GM23338 (cell line): ENCODE measurements around the gene MTRF1. TPM values are rescaled to one million over a fixed set of nuclear protein-coding genes. Genes with fewer than 3 reads are reported as not detected.

Experiments used
- ATAC-seq: fragments of 200-7000 bp; cut with Tn5 transposase; 3 replicates; pipeline ENCODE4 v1.9.1; 2020
- DNase-seq: peaks from one replicate; pipeline ENCODE4 v3.0.0-alpha.2; 2015; ENCODE audit warnings: low spot score
- H2AFZ ChIP-seq: fragments of 200-600 bp; sonication (generic); 2 replicates; pipeline ENCODE4 v1.8.0; 2016; ENCODE audit warnings: antibody characterized with exemption, mild to moderate bottlenecking, moderate library complexity
- H3F3A ChIP-seq: fragments of 200-600 bp; sonication (generic); replicated peaks from 2 replicates; pipeline ENCODE4 v1.8.0; 2017; ENCODE audit warnings: antibody characterized with exemption, mixed run types, low read depth
- H3K27ac ChIP-seq: fragments of 200-600 bp; sonication (generic); 2 replicates; pipeline ENCODE4 v1.6.1; 2016; ENCODE audit warnings: low read depth
- H3K27me3 ChIP-seq: fragments of 200-600 bp; sonication (generic); 2 replicates; pipeline ENCODE4 v1.8.0; 2016; ENCODE audit warnings: mild to moderate bottlenecking, mixed run types, moderate library complexity; ENCODE audit not compliant: insufficient read depth
- H3K36me3 ChIP-seq: fragments of 200-600 bp; sonication (generic); 2 replicates; pipeline ENCODE4 v1.8.0; 2016; ENCODE audit warnings: mild to moderate bottlenecking; ENCODE audit not compliant: insufficient read depth
- H3K4me1 ChIP-seq: fragments of 200-600 bp; sonication (generic); 2 replicates; pipeline ENCODE4 v1.8.0; 2016; ENCODE audit warnings: mild to moderate bottlenecking, moderate library complexity; ENCODE audit not compliant: insufficient read depth
- H3K4me2 ChIP-seq: fragments of 200-600 bp; sonication (generic); 2 replicates; pipeline ENCODE4 v1.7.1; 2017; ENCODE audit warnings: mixed run types
- H3K4me3 ChIP-seq: fragments of 200-600 bp; sonication (generic); 2 replicates; pipeline ENCODE4 v1.6.1; 2016; ENCODE audit warnings: mixed run types
- H3K79me2 ChIP-seq: fragments of 200-600 bp; sonication (generic); replicated peaks from 2 replicates; pipeline ENCODE4 v1.8.0; 2017; ENCODE audit warnings: mild to moderate bottlenecking; ENCODE audit not compliant: insufficient read depth
- H3K9me2 ChIP-seq: fragments of 200-600 bp; sonication (generic); 2 replicates; pipeline ENCODE4 v1.8.0; 2017; ENCODE audit not compliant: insufficient read depth
- H4K20me1 ChIP-seq: fragments of 200-600 bp; sonication (generic); replicated peaks from 2 replicates; pipeline ENCODE4 v1.8.0; 2017; ENCODE audit warnings: mild to moderate bottlenecking; ENCODE audit not compliant: insufficient read depth
- H3K27ac Mint-ChIP-seq: 2 replicates; pipeline ENCODE4 v1.8.0; 2020; ENCODE audit warnings: inconsistent platforms, mild to moderate bottlenecking, moderate library complexity, mixed read lengths
- H3K27me3 Mint-ChIP-seq: 3 replicates; pipeline ENCODE4 v1.8.0; 2022; ENCODE audit warnings: low read depth, mild to moderate bottlenecking, moderate library complexity, mixed read lengths, inconsistent platforms; ENCODE audit not compliant: insufficient read depth, poor library complexity
- H3K36me3 Mint-ChIP-seq: 3 replicates; pipeline ENCODE4 v1.8.0; 2021; ENCODE audit warnings: low read depth, mild to moderate bottlenecking, inconsistent platforms, moderate library complexity, mixed read lengths
- H3K4me1 Mint-ChIP-seq: 3 replicates; pipeline ENCODE4 v1.8.0; 2020; ENCODE audit warnings: mild to moderate bottlenecking, inconsistent platforms, mixed read lengths
- H3K4me3 Mint-ChIP-seq: 3 replicates; pipeline ENCODE4 v1.8.0; 2021; ENCODE audit warnings: moderate library complexity, mild to moderate bottlenecking, inconsistent platforms, mixed read lengths
- H3K9me3 Mint-ChIP-seq: 3 replicates; pipeline ENCODE4 v1.8.0; 2020; ENCODE audit warnings: moderate library complexity, mild to moderate bottlenecking, inconsistent platforms, mixed read lengths
- CREB1 ChIP-seq: fragments of 250-450 bp; sonication (Bioruptor Pico); IDR thresholded peaks from 2 replicates; pipeline ENCODE4 v1.5.0; 2020; ENCODE audit warnings: low read depth, mild to moderate bottlenecking, moderate library complexity
- EZH2 ChIP-seq: fragments of 200-600 bp; sonication (generic); IDR thresholded peaks from one replicate; pipeline ENCODE4 v1.8.0; 2017; ENCODE audit warnings: antibody characterized with exemption, mild to moderate bottlenecking, low read depth; ENCODE audit not compliant: unreplicated experiment
- POLR2AphosphoS5 ChIP-seq: IDR thresholded peaks from 2 replicates; pipeline ENCODE4 v1.6.1; 2016; ENCODE audit warnings: antibody characterized with exemption, low read depth
- STAT1 ChIP-seq: IDR thresholded peaks from one replicate; pipeline ENCODE4 v1.6.1; 2016; ENCODE audit warnings: antibody characterized with exemption; ENCODE audit not compliant: unreplicated experiment
- ZNF114 ChIP-seq: fragments of 250-450 bp; sonication (Bioruptor Pico); IDR thresholded peaks from 2 replicates; pipeline ENCODE4 v1.5.0; 2020; ENCODE audit warnings: mild to moderate bottlenecking, moderate library complexity
- polyA plus RNA-seq: library from polyadenylated mRNA; unstranded; fragments of >200 nt; fragmentation: Nextera tagmentation; extraction: Ambion mirVana; gene quantifications from 2 replicates; pipeline ENCODE4 v1.2.1, GENCODE V29; 2016
- total RNA-seq: library from RNA; depleted of rRNA; stranded (reverse); fragments of >200 nt; shearing (Covaris generic); gene quantifications from 2 replicates; pipeline ENCODE4 v1.2.3, GENCODE V29; 2014
- TF ChIP-seq, protein P1 (sequence below): fragments of 250-450 bp; sonication (Bioruptor Pico); IDR thresholded peaks from 2 replicates; pipeline ENCODE4 v1.5.0; 2020; ENCODE audit warnings: mild to moderate bottlenecking, moderate library complexity
- TF ChIP-seq, protein P2 (sequence below): IDR thresholded peaks from 2 replicates; pipeline ENCODE4 v1.6.1; 2016; ENCODE audit warnings: antibody characterized with exemption
- TF ChIP-seq, protein P3 (sequence below), 2 experiments: fragments of 200-600 bp in 1 of 2; sonication (generic) in 1 of 2; conservative IDR thresholded peaks; 2 replicates each; pipeline versions ENCODE4 v1.5.1 to v1.6.1; 2016 to 2017; ENCODE audit warnings: antibody characterized with exemption in 2 of 2, low read depth in 2 of 2, mild to moderate bottlenecking in 2 of 2, moderate library complexity in 1 of 2

The MTRF1 gene
- total and polyA plus RNA-seq, 2 experiments from 2014 or later: 18.4 to 22.6 TPM

DNA sequence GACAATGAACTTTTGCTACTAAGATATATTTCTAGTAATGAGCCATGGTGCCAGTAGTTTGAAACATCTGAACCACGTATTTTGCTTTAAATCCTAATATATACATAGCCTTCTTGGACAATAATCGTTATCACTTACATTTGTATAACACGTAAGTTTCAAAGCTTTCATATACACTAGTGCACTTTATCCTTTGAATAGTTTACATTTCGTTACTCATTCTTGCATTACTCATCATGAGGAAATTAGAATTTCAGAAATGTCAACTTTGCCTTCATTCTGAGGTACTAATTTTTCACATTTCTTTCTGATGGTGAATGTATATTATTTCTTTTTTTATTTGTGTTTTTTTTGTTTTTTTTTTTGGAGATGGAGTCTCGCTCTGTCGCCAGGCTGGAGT, 74.8 kb downstream of the MTRF1 start:
- 0 out of 2 replicates have a peak, but pooled peaks cover 3% of the 10 kb centered on the region for H3K4me1 ChIP-seq

DNA sequence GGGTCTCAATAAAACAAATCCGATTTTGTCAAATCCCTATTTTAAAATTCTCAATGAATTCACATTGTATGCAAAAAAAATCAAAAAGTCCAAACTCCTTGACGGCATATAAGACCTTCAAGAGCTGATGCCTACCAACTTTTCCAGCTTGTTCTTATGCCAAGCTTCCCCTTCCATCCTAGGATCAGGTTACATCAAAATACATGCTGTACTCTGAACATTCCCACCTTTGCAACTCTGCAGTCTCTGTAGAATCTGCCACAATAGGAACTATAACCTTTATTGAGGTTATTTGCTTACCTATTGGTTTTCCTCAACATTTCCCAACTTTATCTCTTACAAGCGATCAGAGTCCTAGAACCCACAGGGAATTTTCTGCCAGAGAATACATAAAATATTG, 76.9 kb downstream of the MTRF1 start:
- no peak overlapping the region for H3K4me3 ChIP-seq
- H3K9me2 ChIP-seq: no peaks in the 10 kb centered on the region
- H3K4me1 ChIP-seq: no peaks in the 10 kb centered on the region
- no peaks in the 10 kb centered on the region for H3F3A ChIP-seq
- Mint-ChIP-seq H3K36me3 (peaks cover 2% of the 10 kb centered on the region; the same call in 1 of the 3 replicates), H3K4me1 (peaks cover 3% of the 10 kb centered on the region; the same call in 2 of the 3 replicates), H3K9me3 (no peaks in the 10 kb centered on the region; the same call in 2 of the 3 replicates), H3K27ac (no peak overlapping the region), H3K4me3 (no peak overlapping the region), H3K27me3 (no peaks in the 10 kb centered on the region)
- no peaks in the 10 kb centered on the region for H3K27me3 ChIP-seq
- H3K27ac ChIP-seq: no peak overlapping the region
- H4K20me1 ChIP-seq: no peaks in the 10 kb centered on the region
- no peaks in the 10 kb centered on the region for H3K36me3 ChIP-seq
- H2AFZ ChIP-seq: no peak overlapping the region
- DNase-seq: no peak
- no peaks in the 10 kb centered on the region; the same call in 1 of the 2 replicates for H3K79me2 ChIP-seq
- ATAC-seq: no peak
- no peak overlapping the region for H3K4me2 ChIP-seq
- TF ChIP-seq, protein P1, sequence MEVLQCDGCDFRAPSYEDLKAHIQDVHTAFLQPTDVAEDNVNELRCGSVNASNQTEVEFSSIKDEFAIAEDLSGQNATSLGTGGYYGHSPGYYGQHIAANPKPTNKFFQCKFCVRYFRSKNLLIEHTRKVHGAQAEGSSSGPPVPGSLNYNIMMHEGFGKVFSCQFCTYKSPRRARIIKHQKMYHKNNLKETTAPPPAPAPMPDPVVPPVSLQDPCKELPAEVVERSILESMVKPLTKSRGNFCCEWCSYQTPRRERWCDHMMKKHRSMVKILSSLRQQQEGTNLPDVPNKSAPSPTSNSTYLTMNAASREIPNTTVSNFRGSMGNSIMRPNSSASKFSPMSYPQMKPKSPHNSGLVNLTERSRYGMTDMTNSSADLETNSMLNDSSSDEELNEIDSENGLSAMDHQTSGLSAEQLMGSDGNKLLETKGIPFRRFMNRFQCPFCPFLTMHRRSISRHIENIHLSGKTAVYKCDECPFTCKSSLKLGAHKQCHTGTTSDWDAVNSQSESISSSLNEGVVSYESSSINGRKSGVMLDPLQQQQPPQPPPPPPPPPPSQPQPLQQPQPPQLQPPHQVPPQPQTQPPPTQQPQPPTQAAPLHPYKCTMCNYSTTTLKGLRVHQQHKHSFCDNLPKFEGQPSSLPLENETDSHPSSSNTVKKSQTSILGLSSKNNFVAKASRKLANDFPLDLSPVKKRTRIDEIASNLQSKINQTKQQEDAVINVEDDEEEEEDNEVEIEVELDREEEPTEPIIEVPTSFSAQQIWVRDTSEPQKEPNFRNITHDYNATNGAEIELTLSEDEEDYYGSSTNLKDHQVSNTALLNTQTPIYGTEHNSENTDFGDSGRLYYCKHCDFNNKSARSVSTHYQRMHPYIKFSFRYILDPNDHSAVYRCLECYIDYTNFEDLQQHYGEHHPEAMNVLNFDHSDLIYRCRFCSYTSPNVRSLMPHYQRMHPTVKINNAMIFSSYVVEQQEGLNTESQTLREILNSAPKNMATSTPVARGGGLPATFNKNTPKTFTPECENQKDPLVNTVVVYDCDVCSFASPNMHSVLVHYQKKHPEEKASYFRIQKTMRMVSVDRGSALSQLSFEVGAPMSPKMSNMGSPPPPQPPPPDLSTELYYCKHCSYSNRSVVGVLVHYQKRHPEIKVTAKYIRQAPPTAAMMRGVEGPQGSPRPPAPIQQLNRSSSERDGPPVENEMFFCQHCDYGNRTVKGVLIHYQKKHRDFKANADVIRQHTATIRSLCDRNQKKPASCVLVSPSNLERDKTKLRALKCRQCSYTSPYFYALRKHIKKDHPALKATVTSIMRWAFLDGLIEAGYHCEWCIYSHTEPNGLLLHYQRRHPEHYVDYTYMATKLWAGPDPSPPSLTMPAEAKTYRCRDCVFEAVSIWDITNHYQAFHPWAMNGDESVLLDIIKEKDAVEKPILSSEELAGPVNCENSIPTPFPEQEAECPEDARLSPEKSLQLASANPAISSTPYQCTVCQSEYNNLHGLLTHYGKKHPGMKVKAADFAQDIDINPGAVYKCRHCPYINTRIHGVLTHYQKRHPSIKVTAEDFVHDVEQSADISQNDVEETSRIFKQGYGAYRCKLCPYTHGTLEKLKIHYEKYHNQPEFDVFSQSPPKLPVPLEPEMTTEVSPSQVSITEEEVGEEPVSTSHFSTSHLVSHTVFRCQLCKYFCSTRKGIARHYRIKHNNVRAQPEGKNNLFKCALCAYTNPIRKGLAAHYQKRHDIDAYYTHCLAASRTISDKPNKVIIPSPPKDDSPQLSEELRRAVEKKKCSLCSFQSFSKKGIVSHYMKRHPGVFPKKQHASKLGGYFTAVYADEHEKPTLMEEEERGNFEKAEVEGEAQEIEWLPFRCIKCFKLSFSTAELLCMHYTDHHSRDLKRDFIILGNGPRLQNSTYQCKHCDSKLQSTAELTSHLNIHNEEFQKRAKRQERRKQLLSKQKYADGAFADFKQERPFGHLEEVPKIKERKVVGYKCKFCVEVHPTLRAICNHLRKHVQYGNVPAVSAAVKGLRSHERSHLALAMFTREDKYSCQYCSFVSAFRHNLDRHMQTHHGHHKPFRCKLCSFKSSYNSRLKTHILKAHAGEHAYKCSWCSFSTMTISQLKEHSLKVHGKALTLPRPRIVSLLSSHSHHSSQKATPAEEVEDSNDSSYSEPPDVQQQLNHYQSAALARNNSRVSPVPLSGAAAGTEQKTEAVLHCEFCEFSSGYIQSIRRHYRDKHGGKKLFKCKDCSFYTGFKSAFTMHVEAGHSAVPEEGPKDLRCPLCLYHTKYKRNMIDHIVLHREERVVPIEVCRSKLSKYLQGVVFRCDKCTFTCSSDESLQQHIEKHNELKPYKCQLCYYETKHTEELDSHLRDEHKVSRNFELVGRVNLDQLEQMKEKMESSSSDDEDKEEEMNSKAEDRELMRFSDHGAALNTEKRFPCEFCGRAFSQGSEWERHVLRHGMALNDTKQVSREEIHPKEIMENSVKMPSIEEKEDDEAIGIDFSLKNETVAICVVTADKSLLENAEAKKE (CRISPR knock-in tag): no peak
- TF ChIP-seq, protein P2, sequence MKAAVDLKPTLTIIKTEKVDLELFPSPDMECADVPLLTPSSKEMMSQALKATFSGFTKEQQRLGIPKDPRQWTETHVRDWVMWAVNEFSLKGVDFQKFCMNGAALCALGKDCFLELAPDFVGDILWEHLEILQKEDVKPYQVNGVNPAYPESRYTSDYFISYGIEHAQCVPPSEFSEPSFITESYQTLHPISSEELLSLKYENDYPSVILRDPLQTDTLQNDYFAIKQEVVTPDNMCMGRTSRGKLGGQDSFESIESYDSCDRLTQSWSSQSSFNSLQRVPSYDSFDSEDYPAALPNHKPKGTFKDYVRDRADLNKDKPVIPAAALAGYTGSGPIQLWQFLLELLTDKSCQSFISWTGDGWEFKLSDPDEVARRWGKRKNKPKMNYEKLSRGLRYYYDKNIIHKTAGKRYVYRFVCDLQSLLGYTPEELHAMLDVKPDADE: no peak
- TF ChIP-seq POLR2AphosphoS5 (no peak), ZNF114 (CRISPR knock-in tag) (no peak), CREB1 (CRISPR knock-in tag) (no peak), STAT1 (no peak), EZH2 (no peak)
- TF ChIP-seq, protein P3, sequence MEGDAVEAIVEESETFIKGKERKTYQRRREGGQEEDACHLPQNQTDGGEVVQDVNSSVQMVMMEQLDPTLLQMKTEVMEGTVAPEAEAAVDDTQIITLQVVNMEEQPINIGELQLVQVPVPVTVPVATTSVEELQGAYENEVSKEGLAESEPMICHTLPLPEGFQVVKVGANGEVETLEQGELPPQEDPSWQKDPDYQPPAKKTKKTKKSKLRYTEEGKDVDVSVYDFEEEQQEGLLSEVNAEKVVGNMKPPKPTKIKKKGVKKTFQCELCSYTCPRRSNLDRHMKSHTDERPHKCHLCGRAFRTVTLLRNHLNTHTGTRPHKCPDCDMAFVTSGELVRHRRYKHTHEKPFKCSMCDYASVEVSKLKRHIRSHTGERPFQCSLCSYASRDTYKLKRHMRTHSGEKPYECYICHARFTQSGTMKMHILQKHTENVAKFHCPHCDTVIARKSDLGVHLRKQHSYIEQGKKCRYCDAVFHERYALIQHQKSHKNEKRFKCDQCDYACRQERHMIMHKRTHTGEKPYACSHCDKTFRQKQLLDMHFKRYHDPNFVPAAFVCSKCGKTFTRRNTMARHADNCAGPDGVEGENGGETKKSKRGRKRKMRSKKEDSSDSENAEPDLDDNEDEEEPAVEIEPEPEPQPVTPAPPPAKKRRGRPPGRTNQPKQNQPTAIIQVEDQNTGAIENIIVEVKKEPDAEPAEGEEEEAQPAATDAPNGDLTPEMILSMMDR (conservative IDR thresholded peaks at IDR 0.05; ENCODE audit: low read depth in 2 of 2): no peak

More for the DNA sequence above, 74.8 kb downstream of the MTRF1 start:
- peaks cover 8% of the 10 kb centered on the region; the same call in 2 of the 3 replicates for H3K9me3 Mint-ChIP-seq
- H3F3A ChIP-seq: no peaks in the 10 kb centered on the region
- H4K20me1 ChIP-seq: no peaks in the 10 kb centered on the region
- H3K27ac Mint-ChIP-seq: no peak overlapping the region
- no peaks in the 10 kb centered on the region for H3K9me2 ChIP-seq
- peaks cover 13% of the 10 kb centered on the region for H3K79me2 ChIP-seq
- H3K4me1 Mint-ChIP-seq: peaks cover 17% of the 10 kb centered on the region
- H3K27ac ChIP-seq: no peak overlapping the region
- DNase-seq: no peak
- H3K27me3 ChIP-seq: no peaks in the 10 kb centered on the region
- peaks cover 3% of the 10 kb centered on the region for H3K27me3 Mint-ChIP-seq
- H2AFZ ChIP-seq: no peak overlapping the region
- H3K4me2 ChIP-seq: no peak overlapping the region
- TF ChIP-seq EZH2 (no peak), POLR2AphosphoS5 (no peak), ZNF114 (CRISPR knock-in tag) (no peak), STAT1 (no peak)
- H3K36me3 Mint-ChIP-seq: peaks cover 18% of the 10 kb centered on the region
- no peaks in the 10 kb centered on the region for H3K36me3 ChIP-seq
- ATAC-seq: no peak
- H3K4me3 Mint-ChIP-seq: no peak overlapping the region
- H3K4me3 ChIP-seq: no peak overlapping the region
